IMR-90 (cell line): ENCODE data around the gene DHX57. TPM values are rescaled to one million over a fixed set of nuclear protein-coding genes. Genes with fewer than 3 reads are reported as not detected.

ENCODE experiments used
- ATAC-seq: fragments of 200-7000 bp; cut with Tn5 transposase; 2 replicates; pipeline ENCODE4 v1.9.1; 2020; ENCODE audit warnings: low read depth, mild to moderate bottlenecking, moderate library complexity
- BruUV-seq: library from RNA; stranded (reverse); fragments of 400-500 nt; replicated peaks from 2 replicates; lab custom pipeline; 2021; lab: Mats Ljungman, UMichigan
- CTCF ChIA-PET: fragments of 300-600 bp; formaldehyde crosslinking; extraction: SDS; loops from one replicate; lab custom pipeline; 2021; ENCODE audit warnings: antibody characterized with exemption; lab: Yijun Ruan, JAX
- POLR2A ChIA-PET: fragments of 300-600 bp; sonication (Branson Sonifier 250); formaldehyde crosslinking; loops from one replicate; lab custom pipeline; 2022; ENCODE audit warnings: antibody characterized with exemption; ENCODE audit not compliant: unreplicated experiment; lab: Charles Lee
- DNase-seq: peaks from one replicate; pipeline ENCODE4 v3.0.0; 2013
- H2AFZ ChIP-seq: replicated peaks from 2 replicates; pipeline ENCODE3; 2013; ENCODE audit warnings: low read length, mild to moderate bottlenecking; ENCODE audit not compliant: poor library complexity
- H2AK5ac ChIP-seq: 2 replicates; pipeline ENCODE4 v1.6.1; 2013; ENCODE audit warnings: low read depth, low read length, inconsistent platforms
- H2AK9ac ChIP-seq: replicated peaks from 2 replicates; pipeline ENCODE3; 2013; ENCODE audit warnings: mild to moderate bottlenecking, low read depth, low read length, moderate library complexity; ENCODE audit not compliant: poor library complexity
- H2BK120ac ChIP-seq: 2 replicates; pipeline ENCODE4 v1.6.1; 2013; ENCODE audit warnings: low read depth, low read length, inconsistent platforms
- H2BK15ac ChIP-seq: 3 replicates; pipeline ENCODE4 v1.6.1; 2013; ENCODE audit warnings: low read depth, low read length, inconsistent platforms
- H2BK20ac ChIP-seq: 2 replicates; pipeline ENCODE4 v1.6.1; 2013; ENCODE audit warnings: low read depth, mild to moderate bottlenecking, inconsistent platforms, low read length, moderate library complexity
- H2BK5ac ChIP-seq: 2 replicates; pipeline ENCODE4 v1.6.1; 2013; ENCODE audit warnings: mild to moderate bottlenecking, low read depth, low read length, inconsistent platforms; ENCODE audit not compliant: poor library complexity, severe bottlenecking
- H3K14ac ChIP-seq: replicated peaks from 2 replicates; pipeline ENCODE4 v1.6.1; 2013; ENCODE audit warnings: low read depth, low read length, inconsistent platforms
- H3K18ac ChIP-seq: 2 replicates; pipeline ENCODE4 v1.6.1; 2013; ENCODE audit warnings: low read depth, low read length, control low read depth
- H3K23ac ChIP-seq: 2 replicates; pipeline ENCODE4 v1.6.1; 2013; ENCODE audit warnings: low read depth, low read length, inconsistent platforms
- H3K27ac ChIP-seq: 2 replicates; pipeline ENCODE4 v1.5.1; 2013; ENCODE audit warnings: mild to moderate bottlenecking, control low read depth, low read length; ENCODE audit not compliant: insufficient read depth
- H3K27me3 ChIP-seq: 2 replicates; pipeline ENCODE4 v1.6.1; 2013; ENCODE audit warnings: low read length; ENCODE audit not compliant: control insufficient read depth, insufficient read depth
- H3K36me3 ChIP-seq: 2 replicates; pipeline ENCODE4 v1.6.1; 2013; ENCODE audit warnings: low read length, mixed read lengths; ENCODE audit not compliant: control insufficient read depth, insufficient read depth
- H3K4ac ChIP-seq: 2 replicates; pipeline ENCODE4 v1.6.1; 2013; ENCODE audit warnings: low read depth, low read length, inconsistent platforms
- H3K4me1 ChIP-seq: 2 replicates; pipeline ENCODE4 v1.6.1; 2013; ENCODE audit warnings: low read length, mixed read lengths; ENCODE audit not compliant: control insufficient read depth, insufficient read depth
- H3K4me2 ChIP-seq: 2 replicates; pipeline ENCODE4 v1.6.1; 2013; ENCODE audit warnings: low read depth, mild to moderate bottlenecking, control low read depth, low read length, moderate library complexity
- H3K4me3 ChIP-seq: 2 replicates; pipeline ENCODE4 v1.5.1; 2013; ENCODE audit warnings: low read depth, mild to moderate bottlenecking, control low read depth, low read length, moderate library complexity; ENCODE audit not compliant: insufficient read depth
- H3K56ac ChIP-seq: 2 replicates; pipeline ENCODE4 v1.6.1; 2013; ENCODE audit warnings: low read length, inconsistent platforms; ENCODE audit not compliant: insufficient read depth; ENCODE audit errors: extremely low read depth
- H3K79me1 ChIP-seq, 2 experiments: 2 replicates each; pipeline ENCODE4 v1.6.1; 2013; ENCODE audit warnings: low read length in 2 of 2, inconsistent platforms in 1 of 2, low read depth in 1 of 2
- H3K9ac ChIP-seq: 2 replicates; pipeline ENCODE4 v1.6.1; 2013; ENCODE audit warnings: low read depth, low read length, control low read depth
- H3K9me1 ChIP-seq: 2 replicates; pipeline ENCODE4 v1.6.1; 2013; ENCODE audit warnings: low read length, inconsistent platforms; ENCODE audit not compliant: insufficient read depth
- H3K9me3 ChIP-seq: 2 replicates; pipeline ENCODE4 v1.6.1; 2013; ENCODE audit warnings: low read length; ENCODE audit not compliant: control insufficient read depth, insufficient read depth
- H4K20me1 ChIP-seq: 2 replicates; pipeline ENCODE4 v1.6.1; 2013; ENCODE audit warnings: low read length, inconsistent platforms; ENCODE audit not compliant: insufficient read depth
- H4K5ac ChIP-seq: 2 replicates; pipeline ENCODE4 v1.6.1; 2013; ENCODE audit warnings: mild to moderate bottlenecking, low read depth, low read length, control low read depth
- H4K8ac ChIP-seq, 2 experiments: 2 replicates each; pipeline ENCODE4 v1.6.1; 2013; ENCODE audit warnings: low read depth in 2 of 2, low read length in 2 of 2, control low read depth in 1 of 2, inconsistent platforms in 1 of 2
- H4K91ac ChIP-seq: 2 replicates; pipeline ENCODE4 v1.6.1; 2013; ENCODE audit warnings: low read depth, low read length, inconsistent platforms; ENCODE audit not compliant: insufficient read depth
- CEBPB ChIP-seq: IDR thresholded peaks from 2 replicates; pipeline ENCODE4 v1.6.1; 2012; ENCODE audit warnings: low read depth, low read length, improper control_type of control experiment
- FOS ChIP-seq: fragments of 150-350 bp; IDR thresholded peaks from 2 replicates; pipeline ENCODE4 v1.6.1; 2016; ENCODE audit warnings: low read depth, low read length
- RAD21 ChIP-seq: IDR thresholded peaks from 2 replicates; pipeline ENCODE4 v1.6.1; 2012; ENCODE audit warnings: low read length, improper control_type of control experiment
- RFX5 ChIP-seq: IDR thresholded peaks from 2 replicates; pipeline ENCODE4 v1.8.0; 2012; ENCODE audit warnings: low read depth, mild to moderate bottlenecking, low read length, moderate library complexity
- SMC3 ChIP-seq: fragments of 150-350 bp; IDR thresholded peaks from 2 replicates; pipeline ENCODE4 v1.6.1; 2016; ENCODE audit warnings: low read depth, mild to moderate bottlenecking, antibody characterized with exemption, low read length, moderate library complexity
- WGBS, 2 experiments: methylation state at CpG; one replicate each; pipeline versions ENCODE4 v1.1.5 to v1.1.7; 2013; ENCODE audit warnings: missing lambda C conversion rate in 2 of 2; ENCODE audit not compliant: insufficient read length in 1 of 2; ENCODE audit errors: extremely low coverage in 2 of 2; 5-methylcytosine and 5-hydroxymethylcytosine counted together
- dilution Hi-C: fragments of 300-500 bp; cut with HindIII; formaldehyde crosslinking; loops from one replicate; pipeline ENCODE4 v1.14.3; 2018; ENCODE audit warnings: low sequenced_read_pairs; ENCODE audit not compliant: unreplicated experiment
- in situ Hi-C: fragments of 300-500 bp; cut with MboI; formaldehyde crosslinking; loops from 3 replicates; pipeline ENCODE4 v1.14.3; 2019; ENCODE audit warnings: low sequenced_read_pairs, inconsistent platforms, mixed read lengths
- intact Hi-C: fragments of 100-400 bp; cut with micrococcal nuclease; formaldehyde crosslinking; loops from 2 replicates; pipeline ENCODE4 v1.10.0; 2022
- polyA plus RNA-seq, 3 experiments: library from polyadenylated mRNA; depleted of rRNA; stranded (reverse); fragments of >200 nt; gene quantifications; 2 replicates each; pipeline ENCODE4 v1.2.3, GENCODE V29; 2012; ENCODE audit warnings: low replicate concordance in 1 of 3
- total RNA-seq: library from RNA; depleted of rRNA; stranded (reverse); fragments of >200 nt; gene quantifications from 2 replicates; pipeline ENCODE4 v1.2.3, GENCODE V29; 2012
- TF ChIP-seq, protein P1 (sequence below): conservative IDR thresholded peaks from 2 replicates; pipeline ENCODE4 v1.5.1; 2012; ENCODE audit warnings: mild to moderate bottlenecking, low read depth, low read length, improper control_type of control experiment
- TF ChIP-seq, protein P2 (sequence below): fragments of 150-350 bp; IDR thresholded peaks from 2 replicates; pipeline ENCODE4 v1.6.1; 2016; ENCODE audit warnings: low read depth, mild to moderate bottlenecking, low read length, moderate library complexity, borderline replicate concordance
- TF ChIP-seq, protein P3 (sequence below): fragments of 150-350 bp; IDR thresholded peaks from 2 replicates; pipeline ENCODE4 v1.6.1; 2017; ENCODE audit warnings: mild to moderate bottlenecking, antibody characterized with exemption, low read length, low read depth

The DHX57 gene
- total and polyA plus RNA-seq, 2 of the 4 experiments (the other 2 are of a cell fraction) = 9.5 to 24.4 TPM

DNA sequence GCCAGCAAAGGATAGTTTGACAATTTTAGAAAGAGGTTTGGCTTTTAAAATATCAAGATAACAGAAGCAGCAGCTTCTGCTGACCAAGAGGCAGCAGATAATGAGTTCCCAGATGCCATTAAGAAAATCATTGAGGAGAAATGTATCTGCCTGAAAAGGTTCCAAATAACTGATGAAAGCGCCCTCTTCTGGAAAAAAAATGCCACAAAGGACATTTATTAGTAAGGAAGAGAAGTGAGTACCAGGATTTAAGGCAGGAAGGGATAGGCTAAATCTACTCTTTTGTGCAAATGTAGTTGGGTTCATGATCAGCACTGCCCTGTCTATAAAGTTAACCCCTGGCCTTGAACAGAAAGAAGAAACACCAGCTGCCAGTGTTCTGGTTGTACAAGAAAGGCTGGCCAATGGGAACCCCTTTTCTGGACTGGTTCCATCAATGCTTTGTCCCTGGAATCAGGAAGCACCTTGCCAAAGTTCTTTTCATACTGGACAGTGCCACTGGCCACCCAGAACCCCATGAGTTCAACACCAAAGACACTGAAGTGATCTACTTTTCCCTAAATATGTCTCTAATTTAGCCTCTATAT, 40.6 kb downstream of the DHX57 start:
- dilution Hi-C loops (no loop called here), intact Hi-C loops (loop anchor here (1.0 to 10.0 kb wide), 2 partner anchors 84 to 300 kb away; partner anchors contain the start of gene SRSF7), in situ Hi-C loops (no loop called here)
- H3K9me3 ChIP-seq = no peaks in the 10 kb centered on the region
- ChIA-PET CTCF (interaction anchor here (0.7 kb wide), 1 partner anchor 16 kb away, joined by 3 read pairs; no protein-coding TSS in a partner anchor), POLR2A (no interaction called here)
- no peak overlapping the region for H2BK5ac ChIP-seq
- H3K4me1 ChIP-seq = no peaks in the 10 kb centered on the region
- H3K36me3 ChIP-seq = peaks cover 10% of the 10 kb centered on the region
- TF ChIP-seq RFX5 = no peak
- TF ChIP-seq, protein P1, sequence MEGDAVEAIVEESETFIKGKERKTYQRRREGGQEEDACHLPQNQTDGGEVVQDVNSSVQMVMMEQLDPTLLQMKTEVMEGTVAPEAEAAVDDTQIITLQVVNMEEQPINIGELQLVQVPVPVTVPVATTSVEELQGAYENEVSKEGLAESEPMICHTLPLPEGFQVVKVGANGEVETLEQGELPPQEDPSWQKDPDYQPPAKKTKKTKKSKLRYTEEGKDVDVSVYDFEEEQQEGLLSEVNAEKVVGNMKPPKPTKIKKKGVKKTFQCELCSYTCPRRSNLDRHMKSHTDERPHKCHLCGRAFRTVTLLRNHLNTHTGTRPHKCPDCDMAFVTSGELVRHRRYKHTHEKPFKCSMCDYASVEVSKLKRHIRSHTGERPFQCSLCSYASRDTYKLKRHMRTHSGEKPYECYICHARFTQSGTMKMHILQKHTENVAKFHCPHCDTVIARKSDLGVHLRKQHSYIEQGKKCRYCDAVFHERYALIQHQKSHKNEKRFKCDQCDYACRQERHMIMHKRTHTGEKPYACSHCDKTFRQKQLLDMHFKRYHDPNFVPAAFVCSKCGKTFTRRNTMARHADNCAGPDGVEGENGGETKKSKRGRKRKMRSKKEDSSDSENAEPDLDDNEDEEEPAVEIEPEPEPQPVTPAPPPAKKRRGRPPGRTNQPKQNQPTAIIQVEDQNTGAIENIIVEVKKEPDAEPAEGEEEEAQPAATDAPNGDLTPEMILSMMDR = peak; percentile 50
- peak; percentile 33 for TF ChIP-seq SMC3
- no peak for TF ChIP-seq CEBPB
- TF ChIP-seq, protein P2, sequence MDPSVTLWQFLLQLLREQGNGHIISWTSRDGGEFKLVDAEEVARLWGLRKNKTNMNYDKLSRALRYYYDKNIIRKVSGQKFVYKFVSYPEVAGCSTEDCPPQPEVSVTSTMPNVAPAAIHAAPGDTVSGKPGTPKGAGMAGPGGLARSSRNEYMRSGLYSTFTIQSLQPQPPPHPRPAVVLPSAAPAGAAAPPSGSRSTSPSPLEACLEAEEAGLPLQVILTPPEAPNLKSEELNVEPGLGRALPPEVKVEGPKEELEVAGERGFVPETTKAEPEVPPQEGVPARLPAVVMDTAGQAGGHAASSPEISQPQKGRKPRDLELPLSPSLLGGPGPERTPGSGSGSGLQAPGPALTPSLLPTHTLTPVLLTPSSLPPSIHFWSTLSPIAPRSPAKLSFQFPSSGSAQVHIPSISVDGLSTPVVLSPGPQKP = no peak
- TF ChIP-seq FOS = no peak
- TF ChIP-seq RAD21 = peak; percentile 40
- TF ChIP-seq, protein P3, sequence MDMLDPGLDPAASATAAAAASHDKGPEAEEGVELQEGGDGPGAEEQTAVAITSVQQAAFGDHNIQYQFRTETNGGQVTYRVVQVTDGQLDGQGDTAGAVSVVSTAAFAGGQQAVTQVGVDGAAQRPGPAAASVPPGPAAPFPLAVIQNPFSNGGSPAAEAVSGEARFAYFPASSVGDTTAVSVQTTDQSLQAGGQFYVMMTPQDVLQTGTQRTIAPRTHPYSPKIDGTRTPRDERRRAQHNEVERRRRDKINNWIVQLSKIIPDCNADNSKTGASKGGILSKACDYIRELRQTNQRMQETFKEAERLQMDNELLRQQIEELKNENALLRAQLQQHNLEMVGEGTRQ = no peak
- ATAC-seq (no peak; the same call in 1 of the 2 replicates), DNase-seq (peak; percentile 28)
- no peaks in the 10 kb centered on the region for H3K79me1 ChIP-seq
- H3K4me3 ChIP-seq = no peak overlapping the region
- no peak overlapping the region for H3K23ac ChIP-seq
- H2BK120ac ChIP-seq = no peak overlapping the region
- 0% methylated on average over 1 of the region's 1 CpG; no CpG with 5 or more reads in 1 of the 2 experiments for WGBS, 2 experiments
- H3K4me2 ChIP-seq = no peak overlapping the region
- no peak overlapping the region for H3K27ac ChIP-seq
- no peak overlapping the region for H4K8ac ChIP-seq
- H3K14ac ChIP-seq = no peak overlapping the region
- BruUV-seq = no TSS peak
- H2AK5ac ChIP-seq = no peak overlapping the region
- H2BK20ac ChIP-seq = no peak overlapping the region
- no peaks in the 10 kb centered on the region for H4K20me1 ChIP-seq
- no peaks in the 10 kb centered on the region for H3K27me3 ChIP-seq
- H4K5ac ChIP-seq = no peak overlapping the region
- no peak overlapping the region for H2BK15ac ChIP-seq
- no peak overlapping the region for H2AFZ ChIP-seq
- no peak overlapping the region for H3K18ac ChIP-seq
- H3K4ac ChIP-seq = no peak overlapping the region
- H3K9ac ChIP-seq = no peak overlapping the region
- H3K56ac ChIP-seq = no peak overlapping the region
- no peaks in the 10 kb centered on the region for H3K9me1 ChIP-seq
- H4K91ac ChIP-seq = no peak overlapping the region
- H2AK9ac ChIP-seq = no peak overlapping the region
